HG03139 (cell line): ENCODE data around the gene TINAGL1.
"Not testable (repeated sequence)": the region's sequence is repeated elsewhere in the genome, so short reads cannot be mapped to it uniquely, and the experiment has no call there.

Experiments
- ATAC-seq: cut with Tn5 transposase; IDR thresholded peaks from one replicate; pipeline ENCODE4 v1.9.1; 2021; ENCODE audit not compliant: unreplicated experiment

TINAGL1 gene

DNA sequence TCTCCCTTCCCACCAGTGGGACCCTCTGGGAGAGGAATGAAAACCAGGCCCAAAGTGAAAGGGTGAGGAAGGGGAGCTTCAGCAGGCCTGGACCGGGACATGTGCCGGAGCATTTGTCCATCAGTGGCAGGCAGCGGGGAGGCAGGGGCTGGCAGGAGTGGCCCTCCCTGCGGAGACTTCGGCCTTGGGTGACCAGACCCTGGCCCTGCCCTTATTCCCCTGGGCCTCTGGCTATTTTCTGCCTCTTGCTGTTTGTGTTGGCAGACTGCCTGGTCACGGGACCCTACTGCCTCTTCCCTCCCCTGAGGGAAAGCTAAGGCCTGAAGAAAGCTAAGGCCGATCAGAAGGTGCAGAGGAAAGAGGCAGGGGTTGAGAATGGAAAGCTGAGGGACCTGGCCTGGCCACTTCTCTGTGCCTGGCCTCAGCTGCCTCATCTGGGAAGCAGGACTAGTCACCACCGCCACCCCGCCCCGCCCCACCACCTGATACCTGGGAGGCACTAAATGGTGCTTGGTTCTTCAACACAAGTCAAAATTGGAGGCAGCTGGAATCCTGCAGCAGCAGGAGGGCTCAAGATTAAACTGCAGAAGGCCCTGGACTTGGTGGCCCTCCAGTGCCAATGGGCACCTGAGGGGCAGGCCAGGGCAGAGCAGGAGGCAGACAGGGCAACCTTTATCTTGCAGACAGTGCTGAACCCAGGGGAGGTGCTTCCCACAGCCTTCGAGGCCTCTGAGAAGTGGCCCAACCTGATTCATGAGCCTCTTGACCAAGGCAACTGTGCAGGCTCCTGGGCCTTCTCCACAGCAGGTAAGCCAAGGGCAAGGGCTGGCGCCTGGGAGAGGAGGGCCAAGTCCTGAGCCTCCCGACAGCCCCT, 7.9 kb downstream of the TINAGL1 start:
- no peak for ATAC-seq

DNA sequence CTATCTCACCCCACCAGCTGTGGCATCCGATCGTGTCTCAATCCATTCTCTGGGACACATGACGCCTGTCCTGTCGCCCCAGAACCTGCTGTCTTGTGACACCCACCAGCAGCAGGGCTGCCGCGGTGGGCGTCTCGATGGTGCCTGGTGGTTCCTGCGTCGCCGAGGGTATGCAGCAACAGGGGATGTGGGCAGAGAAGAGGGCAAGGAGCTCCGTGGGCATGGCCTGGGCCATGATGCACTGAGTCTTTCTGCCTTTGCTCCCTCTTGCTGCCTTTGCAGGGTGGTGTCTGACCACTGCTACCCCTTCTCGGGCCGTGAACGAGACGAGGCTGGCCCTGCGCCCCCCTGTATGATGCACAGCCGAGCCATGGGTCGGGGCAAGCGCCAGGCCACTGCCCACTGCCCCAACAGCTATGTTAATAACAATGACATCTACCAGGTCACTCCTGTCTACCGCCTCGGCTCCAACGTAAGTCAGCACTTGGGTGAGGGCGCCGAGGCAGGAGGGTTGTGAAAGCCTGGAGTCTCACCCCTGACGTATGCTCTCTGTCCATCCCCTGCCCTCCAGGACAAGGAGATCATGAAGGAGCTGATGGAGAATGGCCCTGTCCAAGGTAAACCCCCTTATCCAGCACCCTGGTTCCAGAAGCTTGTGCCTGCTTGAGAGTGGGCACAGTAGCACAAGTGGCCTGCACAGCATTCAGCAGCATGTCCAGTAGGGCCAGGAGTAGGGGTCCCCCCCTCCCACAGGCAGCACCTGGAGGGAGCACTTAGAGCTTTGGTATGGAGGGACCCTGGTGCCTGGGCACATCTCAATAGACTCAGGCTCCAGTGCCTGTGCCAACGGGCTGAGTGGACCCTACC, 8.8 kb downstream of the TINAGL1 start:
- no peak for ATAC-seq

DNA sequence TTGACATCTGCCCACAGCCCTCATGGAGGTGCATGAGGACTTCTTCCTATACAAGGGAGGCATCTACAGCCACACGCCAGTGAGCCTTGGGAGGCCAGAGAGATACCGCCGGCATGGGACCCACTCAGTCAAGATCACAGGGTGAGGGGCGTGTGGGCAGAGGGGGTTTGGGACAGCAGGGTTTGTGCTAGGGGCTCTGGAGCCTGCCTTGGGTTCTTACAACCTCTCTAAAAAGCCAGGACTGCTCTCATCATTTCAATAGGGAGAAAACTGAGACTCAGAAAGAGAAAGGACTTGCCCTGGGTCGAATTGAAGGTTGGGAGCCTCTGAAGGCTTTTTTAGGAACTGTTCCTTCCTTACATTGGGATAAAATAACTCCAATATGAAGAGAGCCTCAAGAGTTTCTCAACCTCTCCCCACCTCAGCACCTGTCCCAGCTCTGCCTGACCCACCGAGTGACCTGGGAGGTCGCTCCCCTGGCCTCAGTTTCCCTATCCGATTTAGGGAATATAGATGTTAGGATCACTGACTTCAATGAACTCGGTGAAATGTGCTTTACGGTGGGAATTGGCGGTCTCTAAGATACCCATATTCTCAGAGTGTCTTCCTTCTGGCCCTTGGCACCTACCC, 9.5 kb downstream of the TINAGL1 start:
- ATAC-seq, result no peak

DNA sequence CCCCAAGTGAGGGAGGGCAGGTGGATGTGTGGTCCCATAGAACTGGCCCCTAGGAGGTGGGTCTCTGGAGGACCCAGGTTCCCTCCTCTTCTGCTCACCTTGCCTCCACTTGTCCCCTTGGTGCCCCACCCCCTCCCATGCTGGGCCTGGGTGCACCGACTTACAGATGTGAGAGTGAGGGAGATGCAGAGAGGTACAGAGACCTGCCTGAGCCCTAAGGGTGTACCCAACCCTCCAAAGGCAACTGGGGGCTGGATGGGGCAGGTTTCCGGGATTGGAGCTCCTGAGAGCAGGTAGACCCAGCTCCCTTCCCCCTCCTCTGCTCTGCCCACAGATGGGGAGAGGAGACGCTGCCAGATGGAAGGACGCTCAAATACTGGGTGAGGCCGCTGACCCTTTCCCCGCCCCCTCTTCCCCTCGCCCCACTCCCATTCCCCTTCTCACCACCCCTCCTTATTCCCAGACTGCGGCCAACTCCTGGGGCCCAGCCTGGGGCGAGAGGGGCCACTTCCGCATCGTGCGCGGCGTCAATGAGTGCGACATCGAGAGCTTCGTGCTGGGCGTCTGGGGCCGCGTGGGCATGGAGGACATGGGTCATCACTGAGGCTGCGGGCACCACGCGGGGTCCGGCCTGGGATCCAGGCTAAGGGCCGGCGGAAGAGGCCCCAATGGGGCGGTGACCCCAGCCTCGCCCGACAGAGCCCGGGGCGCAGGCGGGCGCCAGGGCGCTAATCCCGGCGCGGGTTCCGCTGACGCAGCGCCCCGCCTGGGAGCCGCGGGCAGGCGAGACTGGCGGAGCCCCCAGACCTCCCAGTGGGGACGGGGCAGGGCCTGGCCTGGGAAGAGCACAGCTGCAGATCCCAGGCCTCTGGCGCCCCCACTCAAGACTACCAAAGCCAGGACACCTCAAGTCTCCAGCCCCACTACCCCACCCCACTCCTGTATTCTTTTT, 10.3 kb downstream of the TINAGL1 start:
- ATAC-seq, result no peak

DNA sequence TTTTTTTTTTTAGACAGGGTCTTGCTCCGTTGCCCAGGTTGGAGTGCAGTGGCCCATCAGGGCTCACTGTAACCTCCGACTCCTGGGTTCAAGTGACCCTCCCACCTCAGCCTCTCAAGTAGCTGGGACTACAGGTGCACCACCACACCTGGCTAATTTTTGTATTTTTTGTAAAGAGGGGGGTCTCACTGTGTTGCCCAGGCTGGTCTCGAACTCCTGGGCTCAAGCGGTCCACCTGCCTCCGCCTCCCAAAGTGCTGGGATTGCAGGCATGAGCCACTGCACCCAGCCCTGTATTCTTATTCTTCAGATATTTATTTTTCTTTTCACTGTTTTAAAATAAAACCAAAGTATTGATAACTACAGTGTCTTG, 11.0 kb downstream of the TINAGL1 start:
- ATAC-seq, result not testable (repeated sequence)

DNA sequence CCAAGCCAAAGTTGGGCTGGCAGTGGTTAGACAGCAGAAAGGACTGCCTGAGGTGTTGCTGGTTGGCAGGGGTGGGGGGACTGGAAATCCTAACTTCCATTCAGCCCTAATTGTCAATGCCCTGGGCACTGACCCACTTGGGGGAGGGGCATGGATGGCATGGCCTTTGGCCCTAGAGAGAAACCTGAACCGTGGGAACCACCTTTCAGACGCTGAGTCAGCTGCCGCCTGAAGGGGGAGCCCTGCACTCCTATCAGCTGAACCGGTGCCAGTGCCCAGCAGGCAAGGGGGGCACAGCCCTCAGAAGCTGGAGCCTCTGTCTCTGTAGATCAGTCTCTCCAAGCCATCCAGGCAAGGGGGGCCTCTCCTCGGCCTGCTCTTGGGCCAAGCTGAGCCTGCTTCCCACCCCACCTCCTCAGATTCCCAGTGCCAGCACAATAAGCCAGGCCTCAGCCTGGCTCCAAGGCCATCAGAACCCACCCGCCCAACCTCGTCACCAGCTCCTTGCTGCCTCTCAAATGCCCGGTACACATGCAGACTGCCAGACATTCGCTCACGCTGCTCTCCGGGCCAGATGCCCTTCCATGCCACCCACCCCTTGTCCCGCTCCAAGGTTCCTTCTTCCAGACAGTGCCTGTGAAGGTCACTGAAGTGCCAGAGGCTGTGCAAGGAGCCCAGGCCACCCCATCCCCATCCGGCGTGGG, 11.6 kb downstream of the TINAGL1 start:
- no peak for ATAC-seq

DNA sequence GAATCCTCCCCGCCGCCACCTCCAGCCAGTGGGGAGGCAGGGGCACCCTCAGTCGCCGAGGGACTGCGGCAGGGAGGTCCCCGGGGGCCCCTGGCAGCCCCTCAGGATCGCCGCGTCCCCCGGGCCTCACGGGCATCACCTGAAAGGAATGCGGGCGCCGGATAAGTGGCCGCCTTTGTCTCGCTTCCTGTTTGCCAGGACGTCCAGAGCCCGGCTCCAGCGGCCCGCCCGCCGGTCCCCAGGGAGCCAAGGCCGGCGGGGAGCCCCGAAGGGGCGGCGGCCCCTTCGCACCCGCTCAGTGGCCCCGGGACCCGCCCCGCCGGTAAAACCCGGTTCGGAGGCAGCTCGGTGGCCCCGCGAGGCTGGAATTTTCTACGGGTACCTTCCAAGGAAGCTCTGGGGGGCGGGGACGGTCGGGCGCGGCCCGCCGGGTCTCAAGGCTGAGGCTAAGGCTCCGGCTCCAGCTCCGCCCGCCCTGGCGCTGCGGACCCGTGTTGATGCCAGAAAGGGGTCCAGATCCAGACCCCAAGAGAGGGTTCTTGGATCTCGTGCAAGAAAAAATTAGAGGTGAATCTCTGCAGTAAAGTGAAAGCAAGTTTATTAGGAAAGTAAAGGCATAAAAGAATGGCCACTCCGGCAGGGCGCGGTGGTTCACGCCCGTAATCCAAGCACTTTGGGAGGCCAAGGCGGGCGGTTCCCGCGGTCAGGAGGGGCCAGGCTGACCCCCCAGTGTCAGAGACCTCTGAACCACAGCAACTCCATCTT, 12.6 kb downstream of the TINAGL1 start:
- no peak for ATAC-seq

DNA sequence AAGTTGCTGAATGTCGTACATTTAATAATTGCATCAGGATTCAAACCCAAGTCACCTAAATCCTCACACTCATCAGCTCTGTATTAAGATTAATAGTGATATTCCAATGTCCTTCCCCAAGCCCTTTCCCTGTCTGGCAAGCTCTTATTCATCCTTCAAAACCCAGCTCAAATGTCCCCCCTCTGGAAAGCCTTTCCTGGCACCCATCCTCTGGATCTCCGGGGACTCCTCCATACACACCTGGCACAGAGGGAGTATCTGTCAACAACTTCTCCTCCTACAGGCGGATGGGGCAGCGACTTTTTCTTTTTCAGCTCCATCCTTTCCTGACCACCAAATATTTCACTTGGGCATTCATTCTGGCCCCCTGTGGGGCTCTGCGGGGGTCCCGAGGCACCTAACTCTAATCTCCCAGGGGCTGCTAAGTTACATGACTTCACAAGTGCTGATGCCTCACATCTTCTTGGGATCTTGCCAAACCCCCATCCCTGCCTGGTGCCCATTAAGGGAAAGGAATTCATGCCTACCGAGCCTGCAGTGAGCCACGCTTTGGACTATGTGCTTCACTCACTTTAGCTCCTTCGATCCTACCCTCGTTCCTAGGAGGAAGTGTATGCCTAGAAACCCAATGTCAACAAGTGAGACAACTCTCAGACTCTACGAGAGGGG, 15.2 kb downstream of the TINAGL1 start:
- ATAC-seq, result no peak

DNA sequence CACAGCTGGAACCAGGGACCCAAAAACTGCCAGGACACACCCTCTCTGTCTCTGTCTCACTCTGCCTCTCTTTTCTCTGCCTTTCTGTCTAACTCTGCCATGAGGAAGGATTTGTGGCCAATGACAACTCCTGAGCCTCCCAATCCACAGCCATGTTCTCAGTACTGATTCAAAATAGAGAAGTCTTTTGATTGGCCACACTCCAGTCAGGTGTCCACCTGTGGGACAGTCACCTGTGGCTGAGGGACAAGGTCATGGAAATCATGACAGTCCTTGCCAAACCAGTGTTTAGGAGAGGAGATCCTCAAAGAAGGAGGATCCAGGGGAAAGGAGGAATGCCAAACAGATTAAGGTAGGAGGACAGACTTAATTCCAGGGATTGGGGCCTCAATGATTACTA, 15.8 kb downstream of the TINAGL1 start:
- no peak for ATAC-seq

DNA sequence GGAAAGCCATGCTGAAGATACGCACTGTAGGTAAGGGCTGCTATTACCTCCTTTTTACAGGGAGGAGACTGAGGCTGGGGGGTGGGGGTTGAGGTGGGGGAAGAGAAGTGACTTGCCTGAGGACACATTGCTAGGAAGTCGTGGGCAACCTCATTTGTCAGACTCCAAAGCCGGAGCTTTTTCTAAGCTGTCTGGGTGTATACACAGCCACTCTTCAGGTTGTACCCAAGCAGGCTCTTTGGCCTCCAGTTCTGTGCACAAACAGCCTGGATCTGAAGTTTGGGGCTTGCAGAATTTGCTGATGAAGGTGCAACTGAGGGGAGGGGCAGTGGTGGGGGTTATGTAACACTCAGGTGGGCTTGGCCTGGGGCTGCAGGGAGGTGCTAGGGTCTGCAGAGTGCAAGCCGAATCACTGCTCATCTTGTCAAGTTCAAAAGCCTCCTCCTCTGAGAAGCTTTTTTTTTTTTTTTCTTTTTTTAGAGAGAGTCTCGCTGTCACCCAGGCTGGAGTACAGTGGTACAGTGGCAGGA, 16.9 kb downstream of the TINAGL1 start:
- no peak for ATAC-seq

DNA sequence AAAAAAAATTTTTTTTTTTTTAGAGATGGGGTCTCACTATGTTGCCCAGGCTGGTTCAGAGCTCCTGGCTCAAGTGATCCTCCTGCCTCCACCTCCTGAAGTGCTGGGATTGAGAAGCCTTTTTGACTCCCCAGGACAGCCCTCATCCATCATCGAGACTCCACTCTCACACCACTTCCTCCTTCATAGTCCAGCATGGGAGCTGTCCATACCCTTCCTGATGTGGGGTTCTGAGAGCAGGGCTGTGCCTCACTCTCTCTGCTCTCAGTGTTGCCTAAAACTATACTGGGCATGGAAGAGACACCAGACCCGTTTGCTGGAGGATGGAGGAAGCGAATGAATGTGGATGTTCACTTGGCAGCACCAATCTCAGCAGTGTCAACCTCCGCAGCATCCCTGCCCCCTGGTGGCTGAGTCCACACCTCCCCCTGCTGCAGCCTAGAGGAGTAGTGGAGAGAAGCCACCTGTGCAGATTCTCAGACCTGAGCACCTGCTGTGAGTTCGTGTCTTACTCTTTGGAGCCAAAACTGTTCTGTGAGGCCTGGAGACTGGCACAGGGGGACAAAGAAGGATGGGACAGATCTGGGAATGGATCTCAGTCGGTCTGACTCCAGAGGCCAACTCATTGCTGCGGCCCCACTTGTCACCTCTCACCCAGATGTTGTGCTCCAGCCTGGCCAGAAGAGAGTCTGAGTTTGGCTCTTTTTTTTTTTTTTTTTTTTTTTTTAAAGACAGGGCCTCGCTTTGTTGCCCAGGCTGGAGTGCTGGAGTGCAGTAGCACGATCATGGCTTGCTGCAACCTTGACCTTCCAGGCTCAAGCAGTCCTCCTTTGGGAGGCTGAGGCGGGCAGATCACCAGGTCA, 17.7 kb downstream of the TINAGL1 start:
- peak; percentile 68 for ATAC-seq

DNA sequence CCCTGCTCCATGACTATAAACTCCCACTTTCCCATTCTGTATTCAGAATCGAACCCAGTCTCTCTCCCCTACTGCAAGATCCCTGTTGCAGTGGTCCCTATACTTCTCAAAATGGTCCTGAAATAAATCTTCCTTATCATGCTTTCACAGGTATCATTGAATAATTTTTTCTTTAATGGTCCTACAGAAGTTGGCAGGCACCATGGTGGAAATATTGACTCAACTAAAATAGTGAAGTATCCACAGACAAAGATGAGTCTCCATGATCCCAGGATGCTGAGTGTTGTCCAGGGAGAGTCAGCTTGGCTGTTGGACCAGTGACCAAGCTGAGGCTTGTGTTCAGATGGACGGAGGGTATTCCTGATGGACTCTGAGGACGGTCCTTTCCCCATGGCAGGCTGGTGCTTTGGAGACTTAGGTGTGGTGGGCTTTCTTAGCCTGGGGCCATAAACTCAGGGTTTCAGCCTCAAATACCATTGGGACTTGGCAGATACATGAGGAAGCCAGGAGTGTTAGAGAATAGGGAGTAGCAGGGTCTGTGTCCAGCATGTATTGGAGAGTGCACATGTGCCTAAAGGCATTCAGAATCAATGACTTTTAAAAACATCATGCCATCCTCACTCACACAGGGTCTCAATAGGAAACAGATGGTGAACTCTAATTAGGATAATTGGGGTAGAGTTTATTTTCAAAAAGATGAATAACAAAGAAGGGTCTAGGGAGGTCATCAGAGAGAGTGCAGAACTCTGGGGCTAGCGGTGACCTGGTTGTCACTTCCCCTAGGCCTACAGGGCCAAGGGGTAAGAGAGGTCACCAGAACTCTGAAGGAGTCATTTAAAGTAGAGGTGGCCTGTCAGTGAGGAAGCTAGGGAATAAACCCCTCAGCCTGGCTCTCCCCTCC, 19.8 kb downstream of the TINAGL1 start:
- no peak for ATAC-seq

DNA sequence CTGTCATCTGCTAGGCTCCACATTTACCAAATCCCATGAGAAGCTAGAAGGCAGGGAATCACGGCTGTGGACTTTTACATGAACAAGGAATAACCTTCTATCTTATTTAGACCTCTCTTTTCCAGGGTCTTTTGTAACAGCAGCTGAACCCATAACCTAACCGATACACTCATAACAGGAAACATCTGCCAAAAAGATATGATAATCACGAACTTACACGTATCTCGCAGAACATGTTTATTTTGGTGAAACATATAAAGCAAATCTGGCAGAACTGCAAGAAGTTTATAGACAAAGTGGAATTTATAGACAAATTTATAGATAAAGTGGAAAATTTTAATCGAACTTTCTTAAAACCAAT, 20.4 kb downstream of the TINAGL1 start:
- no peak for ATAC-seq

DNA sequence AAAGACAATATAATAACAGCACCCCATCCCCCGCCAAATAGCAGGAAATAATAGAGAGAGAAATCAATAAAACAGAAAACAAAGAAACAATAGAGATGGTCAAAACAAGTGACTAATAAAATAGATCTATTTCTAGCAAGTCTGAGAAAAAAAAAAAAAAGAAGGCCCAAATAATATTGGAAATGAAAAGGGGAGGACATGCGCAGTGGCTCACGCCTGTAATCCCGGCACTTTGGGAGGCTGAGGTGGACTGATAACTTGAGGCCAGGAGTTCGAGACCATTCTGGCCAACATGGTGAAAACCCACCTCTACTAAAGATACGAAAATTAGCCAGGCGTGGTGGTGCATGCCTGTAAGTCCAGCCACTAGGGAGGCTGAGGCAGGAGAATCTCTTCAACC, 22.7 kb downstream of the TINAGL1 start:
- ATAC-seq, result no peak

DNA sequence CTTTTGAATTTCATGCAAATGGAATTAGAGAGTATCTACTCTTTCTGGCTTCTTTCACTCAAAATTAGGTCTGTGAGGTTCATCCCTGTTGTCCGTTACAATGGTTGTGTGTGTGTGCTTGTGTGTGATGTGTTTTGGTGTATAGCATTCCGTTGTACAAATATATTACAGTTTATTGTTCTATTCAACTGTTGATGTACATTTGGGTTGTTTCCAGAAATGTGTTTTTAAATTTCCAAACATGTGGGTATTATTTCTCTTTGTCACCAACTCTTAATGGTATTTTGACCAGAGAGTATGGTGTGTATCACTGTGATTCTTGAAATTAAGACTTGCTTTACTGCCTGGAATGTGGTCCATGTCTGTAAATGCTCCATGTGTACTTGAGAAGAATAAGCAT, 24.3 kb downstream of the TINAGL1 start:
- ATAC-seq, result no peak

DNA sequence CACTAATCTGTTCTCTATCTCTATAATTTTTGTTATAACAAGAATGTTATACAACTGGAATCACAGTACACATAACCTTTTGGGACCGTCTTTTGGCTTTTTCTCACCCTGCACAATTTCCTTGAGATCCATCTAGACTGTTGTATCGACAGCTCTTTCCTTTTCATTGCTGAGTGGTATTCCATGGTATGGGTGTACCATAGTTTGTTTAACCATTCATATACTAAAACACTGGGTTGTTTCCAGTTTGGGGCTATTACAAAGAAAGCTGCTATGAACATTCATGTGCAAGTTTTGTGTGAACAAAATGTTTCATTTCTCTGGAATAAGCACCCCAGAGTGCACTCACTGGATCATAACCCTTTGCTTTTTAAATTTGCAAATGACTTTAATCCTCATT, 25.8 kb downstream of the TINAGL1 start:
- no peak for ATAC-seq
